Karpas-422 (cell line): ENCODE data around the gene DPH3. TPM values are rescaled to one million over a fixed set of nuclear protein-coding genes. Genes with fewer than 3 reads are reported as not detected.

ENCODE experiments used
- DNase-seq: peaks from one replicate; pipeline ENCODE4 v3.0.0-alpha.2; 2015
- H2AFZ ChIP-seq: fragments of 200-600 bp; sonication (generic); 2 replicates; pipeline ENCODE4 v1.6.1; 2014; ENCODE audit warnings: antibody characterized with exemption, low read length, mixed read lengths
- H3K27ac ChIP-seq: fragments of 200-600 bp; sonication (generic); 2 replicates; pipeline ENCODE4 v1.5.1; 2014; ENCODE audit warnings: mild to moderate bottlenecking, low read length, moderate library complexity
- H3K27me3 ChIP-seq: fragments of 200-600 bp; sonication (generic); 2 replicates; pipeline ENCODE4 v1.6.1; 2014; ENCODE audit warnings: low read length, mixed read lengths
- H3K36me3 ChIP-seq: fragments of 200-600 bp; sonication (generic); 2 replicates; pipeline ENCODE4 v1.6.1; 2014; ENCODE audit warnings: low read length, mixed read lengths; ENCODE audit not compliant: insufficient read depth
- H3K4me1 ChIP-seq: fragments of 200-600 bp; sonication (generic); 2 replicates; pipeline ENCODE4 v1.6.1; 2014; ENCODE audit warnings: mild to moderate bottlenecking, low read length, mixed read lengths
- H3K4me2 ChIP-seq: fragments of 200-600 bp; sonication (generic); 2 replicates; pipeline ENCODE4 v1.6.1; 2014; ENCODE audit warnings: low read length, low read depth, mild to moderate bottlenecking; ENCODE audit not compliant: poor library complexity, severe bottlenecking
- H3K4me3 ChIP-seq: fragments of 200-600 bp; sonication (generic); 2 replicates; pipeline ENCODE4 v1.5.1; 2014; ENCODE audit warnings: mild to moderate bottlenecking, antibody characterized with exemption, low read length, mixed read lengths
- H3K79me2 ChIP-seq: fragments of 200-600 bp; sonication (generic); 2 replicates; pipeline ENCODE4 v1.6.1; 2014; ENCODE audit warnings: mild to moderate bottlenecking, low read length, mixed read lengths
- H3K9ac ChIP-seq: fragments of 200-600 bp; sonication (generic); 2 replicates; pipeline ENCODE4 v1.6.0; 2014; ENCODE audit warnings: low read length
- H3K9me2 ChIP-seq: fragments of 200-600 bp; sonication (generic), shearing (Covaris generic); replicated peaks from 2 replicates; pipeline ENCODE4 v1.6.0; 2014; ENCODE audit warnings: mild to moderate bottlenecking, low read length, moderate library complexity; ENCODE audit not compliant: insufficient read depth
- H3K9me3 ChIP-seq: fragments of 300-700, 200-600 bp; sonication (generic); 2 replicates; pipeline ENCODE4 v1.6.1; 2014; ENCODE audit warnings: low read length, mixed read lengths
- H4K20me1 ChIP-seq: fragments of 200-600 bp; sonication (generic); 2 replicates; pipeline ENCODE4 v1.6.1; 2014; ENCODE audit warnings: mild to moderate bottlenecking, antibody characterized with exemption, low read length, low read depth; ENCODE audit not compliant: insufficient read depth
- total RNA-seq: library from RNA; depleted of rRNA; stranded (reverse); fragments of >200 nt; shearing (Covaris generic); gene quantifications from 2 replicates; pipeline ENCODE4 v1.2.3, GENCODE V29; 2014; ENCODE audit warnings: low replicate concordance; rRNA removed

Gene DPH3
- total RNA-seq, 1 experiment from 2014 or later = 22.2 TPM

DNA sequence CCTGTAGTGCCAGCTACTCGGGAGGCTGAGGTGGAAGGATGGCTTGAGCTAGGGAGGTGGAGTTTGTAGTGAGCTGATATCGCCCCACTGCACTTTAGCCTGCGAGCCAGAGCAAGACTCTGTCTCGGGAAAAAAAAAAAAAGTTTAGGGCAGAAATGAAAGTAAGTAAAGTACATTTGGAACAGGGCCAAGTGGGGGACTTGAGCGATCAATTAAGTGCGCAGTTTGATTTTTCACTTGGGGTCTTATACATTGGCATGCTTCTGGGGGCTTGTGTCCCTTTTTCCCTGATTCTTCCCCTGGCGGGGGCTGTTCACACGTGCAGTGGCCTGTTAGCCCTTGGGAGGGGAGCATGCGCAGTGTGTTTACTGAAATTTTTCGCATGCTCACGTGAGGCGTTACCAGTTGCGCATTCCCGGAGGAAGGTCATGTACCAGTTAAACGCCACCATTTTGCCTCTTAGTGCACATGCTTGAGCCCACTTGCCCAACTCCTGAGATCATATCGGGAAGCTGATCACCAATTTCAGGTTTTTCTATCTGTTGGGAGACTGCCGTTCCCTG, 48.3 kb downstream of the DPH3 start:
- Histone ChIP-seq H4K20me1 (no peaks in the 10 kb centered on the region), H3K4me2 (no peak overlapping the region), H3K4me3 (no peak overlapping the region), H3K27me3 (no peaks in the 10 kb centered on the region), H3K9me2 (no peaks in the 10 kb centered on the region), H3K4me1 (peaks cover 11% of the 10 kb centered on the region), H3K9me3 (no peaks in the 10 kb centered on the region), H3K9ac (no peak overlapping the region), H2AFZ (no peak overlapping the region), H3K36me3 (no peaks in the 10 kb centered on the region), H3K79me2 (no peaks in the 10 kb centered on the region), H3K27ac (no peak overlapping the region)
- no peak for DNase-seq

DNA sequence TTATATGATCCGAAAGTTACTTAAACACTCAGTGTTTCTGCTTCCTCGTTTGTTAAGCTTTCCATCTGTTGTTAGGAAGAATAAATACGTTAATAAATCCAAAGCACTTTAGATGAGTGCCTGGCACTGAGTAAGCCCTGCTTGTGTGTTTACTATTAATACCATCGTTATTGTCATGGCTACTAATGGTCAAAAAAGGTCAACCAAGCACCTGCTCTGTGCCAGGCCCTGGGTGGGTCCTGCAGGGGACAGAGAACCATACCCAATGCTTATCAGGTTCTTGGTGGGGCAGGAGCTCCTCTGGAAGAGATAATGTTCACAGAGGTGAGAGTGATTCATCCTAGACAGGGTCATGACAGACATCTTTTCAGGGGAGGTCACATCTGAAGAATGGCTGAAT, 50.4 kb downstream of the DPH3 start:
- Histone ChIP-seq H3K27me3 (no peaks in the 10 kb centered on the region), H2AFZ (no peak overlapping the region), H3K9me3 (no peaks in the 10 kb centered on the region), H3K9ac (no peak overlapping the region), H3K4me3 (no peak overlapping the region), H3K4me2 (no peak overlapping the region), H3K36me3 (no peaks in the 10 kb centered on the region), H3K9me2 (no peaks in the 10 kb centered on the region), H3K27ac (no peak overlapping the region), H3K4me1 (peaks cover 9% of the 10 kb centered on the region), H3K79me2 (no peaks in the 10 kb centered on the region), H4K20me1 (no peaks in the 10 kb centered on the region)
- DNase-seq = no peak

DNA sequence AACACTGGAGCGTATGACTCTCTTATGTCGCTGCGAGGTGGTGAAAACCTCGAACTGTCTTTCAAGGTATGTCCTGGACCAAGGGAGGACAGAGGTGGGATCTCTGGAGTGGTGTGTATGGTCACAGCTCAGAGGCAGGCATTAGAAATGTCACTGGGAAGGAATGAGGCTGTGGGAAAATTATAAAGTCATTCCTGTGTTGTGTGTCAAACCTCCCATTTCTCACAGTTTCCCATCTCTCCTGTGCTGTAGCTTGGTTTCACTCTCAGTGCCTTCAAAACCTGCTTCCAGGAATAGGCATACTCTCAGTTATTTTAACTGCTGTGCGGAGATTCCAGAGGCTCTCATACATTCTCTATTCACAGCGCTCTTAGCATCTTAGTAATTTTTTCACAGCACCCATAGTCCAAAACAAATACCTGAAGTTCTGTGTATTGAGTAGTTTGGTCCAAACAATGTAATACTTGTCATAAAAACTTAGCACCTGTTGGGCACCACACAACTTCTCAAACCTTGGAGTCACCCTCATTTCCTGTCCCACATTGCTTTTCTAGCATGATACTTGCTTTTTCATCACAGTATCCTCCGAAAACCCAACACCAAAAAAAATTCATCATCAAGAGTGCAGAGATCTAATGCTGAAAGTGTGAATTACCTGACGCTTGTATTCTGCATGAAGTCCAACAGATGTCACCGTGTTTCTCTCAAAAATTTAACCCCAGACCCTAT, 53.4 kb downstream of the DPH3 start:
- Histone ChIP-seq H2AFZ (no peak overlapping the region), H3K27ac (no peak overlapping the region), H3K36me3 (no peaks in the 10 kb centered on the region), H3K4me1 (peaks cover 19% of the 10 kb centered on the region), H3K27me3 (no peaks in the 10 kb centered on the region), H3K9me2 (no peaks in the 10 kb centered on the region), H3K79me2 (no peaks in the 10 kb centered on the region), H4K20me1 (no peaks in the 10 kb centered on the region), H3K9ac (no peak overlapping the region), H3K4me2 (no peak overlapping the region), H3K9me3 (no peaks in the 10 kb centered on the region), H3K4me3 (no peak overlapping the region)
- no peak for DNase-seq

Other genes with a start within 250 kb of the DPH3 start
- not detected in 2 replicates for gene GALNT15, start 90.3 kb downstream of the DPH3 start, total RNA-seq
- gene OXNAD1, start 269 bp upstream of the DPH3 start, total RNA-seq = 23.3 and 30.3 TPM in 2 replicates
- 291 and 375 TPM in 2 replicates for gene RFTN1, start 248.8 kb upstream of the DPH3 start, total RNA-seq